HFFc6 (cell line): ENCODE results near the gene THBS2. TPM values are rescaled to one million over a fixed set of nuclear protein-coding genes. Genes with fewer than 3 reads are reported as not detected.

Experiments
- DNase-seq: peaks from one replicate; pipeline ENCODE4 v3.0.0-alpha.2; 2018
- H3K27ac Mint-ChIP-seq: 2 replicates; pipeline ENCODE4 v1.8.0; 2020; ENCODE audit warnings: mild to moderate bottlenecking, mixed read lengths
- H3K27me3 Mint-ChIP-seq: 2 replicates; pipeline ENCODE4 v1.8.0; 2021; ENCODE audit warnings: mild to moderate bottlenecking, moderate library complexity, mixed read lengths; ENCODE audit not compliant: insufficient read depth
- H3K36me3 Mint-ChIP-seq: 2 replicates; pipeline ENCODE4 v1.8.0; 2021; ENCODE audit warnings: low read depth, mixed read lengths
- H3K4me1 Mint-ChIP-seq: 2 replicates; pipeline ENCODE4 v1.8.0; 2020; ENCODE audit warnings: low read depth, mixed read lengths
- H3K4me3 Mint-ChIP-seq: 2 replicates; pipeline ENCODE4 v1.8.0; 2020; ENCODE audit warnings: mild to moderate bottlenecking, moderate library complexity, mixed read lengths
- H3K9me3 Mint-ChIP-seq: 2 replicates; pipeline ENCODE4 v1.8.0; 2020; ENCODE audit warnings: mild to moderate bottlenecking, mixed read lengths
- total RNA-seq, 6 experiments: library from RNA; stranded (reverse); fragmentation: NEBNext Ultra II Directional; extraction: Animal tissue kit (Norgen Biotek cat#: 25700); gene quantifications; 2 replicates in 1 of 6; 3 replicates in 5 of 6; pipeline ENCODE4 v1.2.3, GENCODE V29; 2021
- TF ChIP-seq, protein P1 (sequence below): fragments of 200-600 bp; sonication (generic); IDR thresholded peaks from 2 replicates; pipeline ENCODE4 v1.5.0; 2021; ENCODE audit warnings: antibody characterized with exemption, mild to moderate bottlenecking

The THBS2 gene
- total RNA-seq, 6 experiments from 2014 or later, result 156 to 254 (median 218) TPM

DNA sequence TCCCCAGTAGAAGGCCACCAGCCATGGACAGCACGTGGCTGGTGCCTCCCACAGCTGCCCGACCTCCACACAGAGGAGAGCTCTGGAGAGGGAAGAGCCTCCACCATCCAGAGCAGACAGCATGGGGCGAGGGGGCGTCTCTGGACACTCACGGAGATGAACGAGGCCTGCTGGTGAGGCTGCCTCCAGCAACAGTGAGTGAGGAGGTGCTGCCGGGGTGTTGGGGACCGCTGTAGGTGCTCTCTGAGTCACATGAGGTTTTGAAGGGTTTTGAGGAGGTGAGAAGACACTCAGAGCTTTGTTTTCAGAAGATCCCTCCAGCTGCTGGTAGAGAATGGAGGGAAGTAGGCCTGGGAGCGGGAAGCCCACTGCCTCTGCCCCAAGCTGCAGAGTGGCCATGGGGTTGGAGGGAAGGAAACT is 65.6 kb downstream of the THBS2 start:
- H3K36me3 Mint-ChIP-seq, result peaks cover 17% of the 10 kb centered on the region
- TF ChIP-seq, protein P1, sequence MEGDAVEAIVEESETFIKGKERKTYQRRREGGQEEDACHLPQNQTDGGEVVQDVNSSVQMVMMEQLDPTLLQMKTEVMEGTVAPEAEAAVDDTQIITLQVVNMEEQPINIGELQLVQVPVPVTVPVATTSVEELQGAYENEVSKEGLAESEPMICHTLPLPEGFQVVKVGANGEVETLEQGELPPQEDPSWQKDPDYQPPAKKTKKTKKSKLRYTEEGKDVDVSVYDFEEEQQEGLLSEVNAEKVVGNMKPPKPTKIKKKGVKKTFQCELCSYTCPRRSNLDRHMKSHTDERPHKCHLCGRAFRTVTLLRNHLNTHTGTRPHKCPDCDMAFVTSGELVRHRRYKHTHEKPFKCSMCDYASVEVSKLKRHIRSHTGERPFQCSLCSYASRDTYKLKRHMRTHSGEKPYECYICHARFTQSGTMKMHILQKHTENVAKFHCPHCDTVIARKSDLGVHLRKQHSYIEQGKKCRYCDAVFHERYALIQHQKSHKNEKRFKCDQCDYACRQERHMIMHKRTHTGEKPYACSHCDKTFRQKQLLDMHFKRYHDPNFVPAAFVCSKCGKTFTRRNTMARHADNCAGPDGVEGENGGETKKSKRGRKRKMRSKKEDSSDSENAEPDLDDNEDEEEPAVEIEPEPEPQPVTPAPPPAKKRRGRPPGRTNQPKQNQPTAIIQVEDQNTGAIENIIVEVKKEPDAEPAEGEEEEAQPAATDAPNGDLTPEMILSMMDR, result no peak
- peak overlapping the region; percentile 71; the same call in 1 of the 2 replicates for H3K27ac Mint-ChIP-seq
- H3K9me3 Mint-ChIP-seq, result peaks cover 14% of the 10 kb centered on the region
- H3K27me3 Mint-ChIP-seq, result peaks cover 2% of the 10 kb centered on the region; the same call in 1 of the 2 replicates
- DNase-seq, result no peak
- peaks cover 43% of the 10 kb centered on the region for H3K4me1 Mint-ChIP-seq
- no peak overlapping the region for H3K4me3 Mint-ChIP-seq

DNA sequence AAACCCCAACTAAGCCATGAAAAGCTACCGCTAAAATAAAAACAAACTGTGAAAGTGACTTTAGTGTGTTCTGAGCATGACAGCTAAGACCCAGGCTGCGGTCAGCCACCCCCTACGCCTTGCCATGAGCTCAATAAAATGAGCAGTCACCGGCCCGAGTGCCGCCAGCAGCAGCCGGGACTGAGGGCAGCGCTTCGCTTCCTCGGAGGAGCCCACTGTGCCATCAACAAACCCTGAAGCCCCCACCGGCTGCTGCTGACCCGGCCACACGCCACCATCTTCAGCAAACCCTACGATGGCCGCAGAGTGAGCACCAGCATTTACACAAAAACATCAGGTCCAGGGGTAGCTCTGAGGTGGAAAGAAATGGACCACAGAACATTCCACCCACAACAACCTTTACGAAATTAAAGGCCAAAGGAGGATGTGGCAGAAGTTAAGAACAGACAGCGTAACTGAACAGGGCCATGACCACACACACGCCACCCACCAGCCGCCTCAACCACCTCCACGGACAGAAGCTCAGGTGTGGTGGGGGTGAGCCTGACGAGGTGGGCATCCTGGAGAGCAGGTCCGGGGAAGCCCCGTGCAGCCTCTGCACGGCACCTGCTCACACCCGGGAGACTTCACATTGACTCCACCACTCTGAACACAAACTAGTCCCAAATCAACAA is 67.0 kb downstream of the THBS2 start:
- peaks cover 2% of the 10 kb centered on the region; the same call in 1 of the 2 replicates for H3K27me3 Mint-ChIP-seq
- H3K4me1 Mint-ChIP-seq, result peaks cover 43% of the 10 kb centered on the region
- no peak overlapping the region for H3K27ac Mint-ChIP-seq
- DNase-seq, result no peak
- no peak overlapping the region for H3K4me3 Mint-ChIP-seq
- H3K36me3 Mint-ChIP-seq, result peaks cover 7% of the 10 kb centered on the region; the same call in 1 of the 2 replicates
- TF ChIP-seq, protein P1, result no peak
- H3K9me3 Mint-ChIP-seq, result peaks cover 7% of the 10 kb centered on the region

DNA sequence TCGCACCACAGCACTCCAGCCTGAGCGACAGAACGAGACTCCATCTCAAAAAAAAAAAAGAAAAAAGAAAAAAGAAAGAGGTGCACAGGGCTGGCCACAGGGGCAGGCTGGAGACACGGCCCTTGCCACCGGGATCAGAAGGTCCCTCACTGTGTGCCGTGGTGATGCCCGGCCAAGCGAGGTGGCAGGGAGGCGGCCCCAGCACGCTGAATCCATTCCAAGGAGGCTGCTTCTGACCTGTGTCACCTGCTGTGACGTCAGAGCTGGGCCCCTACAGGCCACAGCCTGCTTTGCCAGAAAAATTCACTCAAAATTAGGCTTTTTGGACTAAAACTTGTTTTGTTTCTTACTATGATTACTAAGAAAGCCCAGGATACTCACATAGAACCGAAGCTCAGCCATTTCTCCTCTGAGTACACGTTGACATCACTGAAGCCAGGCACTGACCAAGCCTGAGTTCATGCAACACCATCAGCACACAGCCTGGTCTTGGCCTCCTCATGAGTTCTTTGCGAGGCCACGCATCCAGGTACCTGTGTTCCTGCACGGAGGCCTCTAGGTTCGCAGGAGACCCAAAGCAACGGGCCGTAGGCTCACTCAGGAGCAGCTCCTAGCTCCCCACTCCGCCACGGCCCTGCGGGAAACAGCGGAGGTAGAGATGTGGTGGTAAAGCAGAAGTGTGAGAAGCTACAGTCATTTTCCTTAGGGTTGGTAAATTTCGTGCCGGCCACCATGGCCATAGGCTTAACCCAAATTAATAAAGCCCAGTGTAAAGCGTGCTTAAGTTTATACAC is 67.8 kb downstream of the THBS2 start:
- no peak overlapping the region for H3K27ac Mint-ChIP-seq
- TF ChIP-seq, protein P1, result no peak; the same call in 1 of the 2 replicates
- DNase-seq, result no peak

DNA sequence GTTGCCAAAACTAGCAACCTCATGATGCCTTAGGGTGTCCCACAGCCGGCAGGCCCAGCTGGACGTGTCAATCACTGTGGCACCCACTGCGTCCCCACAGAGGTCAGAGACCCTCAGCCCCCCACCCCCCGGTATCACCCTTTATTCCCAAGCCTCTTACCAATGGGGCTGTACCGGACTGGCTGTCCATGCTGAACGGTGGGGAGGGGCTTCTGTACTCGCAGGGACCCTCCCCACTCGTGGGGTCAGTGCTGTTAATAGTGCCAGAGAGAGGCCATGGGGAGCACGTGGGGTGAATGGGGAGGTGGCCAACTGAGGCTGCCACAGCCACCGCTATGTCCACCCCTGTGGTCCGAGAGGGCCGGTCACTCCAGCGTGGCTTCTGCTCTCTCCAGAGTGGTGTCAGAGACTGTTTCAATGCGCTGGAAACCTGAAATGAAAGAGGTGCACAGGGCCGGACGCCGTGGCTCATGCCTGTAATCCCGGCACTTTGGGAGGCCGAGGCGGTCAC is 68.6 kb downstream of the THBS2 start:
- no peak overlapping the region for H3K27ac Mint-ChIP-seq
- peaks cover 27% of the 10 kb centered on the region for H3K4me1 Mint-ChIP-seq
- no peaks in the 10 kb centered on the region; the same call in 1 of the 2 replicates for H3K9me3 Mint-ChIP-seq
- DNase-seq, result no peak
- H3K36me3 Mint-ChIP-seq, result peaks cover 8% of the 10 kb centered on the region; the same call in 1 of the 2 replicates
- H3K4me3 Mint-ChIP-seq, result no peak overlapping the region
- TF ChIP-seq, protein P1, result no peak
- H3K27me3 Mint-ChIP-seq, result peaks cover 2% of the 10 kb centered on the region; the same call in 1 of the 2 replicates

More for the DNA sequence above, 67.8 kb downstream of the THBS2 start:
- Mint-ChIP-seq H3K4me1 (peaks cover 35% of the 10 kb centered on the region), H3K36me3 (peaks cover 6% of the 10 kb centered on the region; the same call in 1 of the 2 replicates), H3K27me3 (peaks cover 2% of the 10 kb centered on the region; the same call in 1 of the 2 replicates), H3K4me3 (no peak overlapping the region), H3K9me3 (no peaks in the 10 kb centered on the region; the same call in 1 of the 2 replicates)

DNA sequence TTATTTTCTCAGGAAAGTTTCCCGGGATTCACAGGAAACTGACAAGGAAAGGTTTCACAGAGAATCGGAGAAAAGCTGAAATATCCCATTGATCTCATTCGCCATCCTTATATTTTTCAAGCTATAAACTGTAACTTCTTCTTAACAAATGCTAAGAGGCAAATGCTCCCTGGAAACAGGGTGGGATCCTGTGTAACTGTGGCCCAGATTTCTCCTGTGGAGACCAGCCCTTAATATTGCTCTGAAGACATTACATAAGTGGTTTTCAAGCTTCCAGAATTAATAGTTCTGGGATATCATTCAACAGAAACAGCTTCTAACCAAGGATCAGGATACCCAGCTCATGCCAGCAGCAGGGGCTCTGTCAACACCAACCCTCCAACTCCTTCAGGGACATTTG is 69.2 kb downstream of the THBS2 start:
- TF ChIP-seq, protein P1, result no peak
- Mint-ChIP-seq H3K27me3 (peaks cover 2% of the 10 kb centered on the region; the same call in 1 of the 2 replicates), H3K36me3 (peaks cover 10% of the 10 kb centered on the region), H3K4me1 (peaks cover 21% of the 10 kb centered on the region), H3K27ac (no peak overlapping the region), H3K9me3 (no peaks in the 10 kb centered on the region; the same call in 1 of the 2 replicates), H3K4me3 (no peak overlapping the region)
- DNase-seq, result no peak
